ENCODE measurements around the gene ALDH1A3.

The ALDH1A3 gene

DNA sequence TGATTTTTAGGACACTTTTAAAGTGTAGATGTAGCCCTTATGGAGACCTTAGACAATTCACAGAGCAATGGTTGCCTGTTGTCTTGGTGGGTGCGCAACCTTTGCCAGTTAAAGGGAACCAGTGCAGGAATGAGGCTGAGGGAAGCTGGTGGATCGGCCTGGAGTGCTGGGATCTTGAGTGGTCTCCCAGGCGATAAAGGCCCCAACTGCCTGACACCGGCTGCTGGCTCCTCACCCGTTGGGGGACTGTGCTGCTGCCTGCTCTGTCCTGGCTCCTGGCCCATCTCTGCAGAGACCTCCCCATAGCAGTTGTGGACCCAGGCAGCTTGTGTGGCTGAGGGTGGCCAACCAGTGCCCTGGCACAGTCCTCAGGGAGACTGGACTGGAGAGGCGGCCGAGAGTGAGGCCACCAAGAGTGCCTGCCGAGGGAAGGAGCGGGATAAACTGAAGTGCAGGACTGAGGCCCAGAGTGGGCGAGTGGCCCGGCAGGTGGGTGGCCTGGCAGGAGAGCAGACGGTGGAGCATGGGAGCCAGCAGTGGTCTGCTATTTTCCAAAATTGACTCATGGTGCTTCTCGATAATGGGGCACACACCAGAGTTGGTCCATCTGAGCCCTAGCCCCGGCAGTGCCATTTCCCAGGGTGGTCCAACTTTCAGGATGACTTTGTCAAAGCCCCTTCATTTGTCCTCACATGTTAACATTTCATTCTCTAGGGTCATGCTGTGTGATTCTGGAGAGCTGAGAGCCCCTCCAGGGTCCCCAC, 2.1 kb downstream of the ALDH1A3 start:
- Mint-ChIP-seq H3K4me3 (no peak overlapping the region), H3K4me1 (peaks cover 5 to 9% of the 10 kb centered on the region in 2 donors), H3K9me3 (no peaks in the 10 kb centered on the region), H3K27ac (no peak overlapping the region), H3K36me3 (no peaks in the 10 kb centered on the region), H3K27me3 (peaks cover 75 to 86% of the 10 kb centered on the region in 2 donors)
- ATAC-seq (replicated peaks): no peak
- DNase-seq: no peak

DNA sequence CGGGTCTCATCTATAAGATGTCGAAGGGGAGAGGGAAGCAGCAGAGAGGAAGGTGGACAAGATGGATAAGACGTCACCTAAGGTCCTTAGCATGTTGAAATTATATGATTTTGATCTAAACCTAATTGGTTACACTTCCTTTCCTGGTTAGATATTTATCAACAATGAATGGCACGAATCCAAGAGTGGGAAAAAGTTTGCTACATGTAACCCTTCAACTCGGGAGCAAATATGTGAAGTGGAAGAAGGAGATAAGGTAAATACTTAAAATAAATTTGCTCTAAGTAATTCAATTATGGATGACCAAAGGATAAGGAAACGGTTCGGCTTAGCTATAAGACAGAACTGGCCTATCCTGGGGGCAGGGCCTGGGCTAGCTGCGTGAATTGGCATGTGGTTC, 5.5 kb downstream of the ALDH1A3 start:
- Mint-ChIP-seq H3K4me1 (peaks cover 5 to 9% of the 10 kb centered on the region in 2 donors), H3K36me3 (no peaks in the 10 kb centered on the region), H3K4me3 (no peak overlapping the region), H3K27me3 (peaks cover 64 to 91% of the 10 kb centered on the region in 2 donors), H3K9me3 (no peaks in the 10 kb centered on the region), H3K27ac (no peak overlapping the region)
- ATAC-seq (replicated peaks) (no peak), DNase-seq (no peak)

DNA sequence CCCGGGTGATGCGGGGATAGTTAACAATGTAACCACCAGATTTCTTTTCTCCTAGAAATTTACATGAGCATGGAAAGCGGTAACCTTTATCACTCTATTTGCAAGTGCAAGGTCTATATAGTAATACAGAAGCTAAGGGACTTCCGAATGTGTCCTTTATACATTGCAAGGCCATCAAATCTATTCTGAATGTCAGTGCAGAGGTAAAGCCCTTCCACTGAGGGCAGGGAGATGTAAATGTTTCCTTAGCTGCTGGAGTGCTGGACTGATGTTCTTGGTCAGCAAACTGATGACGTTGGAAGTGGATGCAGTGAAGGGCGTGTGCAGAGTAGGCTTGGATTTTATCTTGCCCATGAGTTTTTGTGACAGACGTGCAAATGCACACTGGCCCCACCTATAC, 6.2 kb downstream of the ALDH1A3 start:
- Mint-ChIP-seq H3K36me3 (no peaks in the 10 kb centered on the region), H3K27me3 (peaks cover 60 to 89% of the 10 kb centered on the region in 2 donors), H3K4me1 (peaks cover 0 to 2% of the 10 kb centered on the region in 2 donors), H3K4me3 (no peak overlapping the region), H3K27ac (no peak overlapping the region), H3K9me3 (no peaks in the 10 kb centered on the region)
- no peak for ATAC-seq (replicated peaks)
- no peak for DNase-seq

DNA sequence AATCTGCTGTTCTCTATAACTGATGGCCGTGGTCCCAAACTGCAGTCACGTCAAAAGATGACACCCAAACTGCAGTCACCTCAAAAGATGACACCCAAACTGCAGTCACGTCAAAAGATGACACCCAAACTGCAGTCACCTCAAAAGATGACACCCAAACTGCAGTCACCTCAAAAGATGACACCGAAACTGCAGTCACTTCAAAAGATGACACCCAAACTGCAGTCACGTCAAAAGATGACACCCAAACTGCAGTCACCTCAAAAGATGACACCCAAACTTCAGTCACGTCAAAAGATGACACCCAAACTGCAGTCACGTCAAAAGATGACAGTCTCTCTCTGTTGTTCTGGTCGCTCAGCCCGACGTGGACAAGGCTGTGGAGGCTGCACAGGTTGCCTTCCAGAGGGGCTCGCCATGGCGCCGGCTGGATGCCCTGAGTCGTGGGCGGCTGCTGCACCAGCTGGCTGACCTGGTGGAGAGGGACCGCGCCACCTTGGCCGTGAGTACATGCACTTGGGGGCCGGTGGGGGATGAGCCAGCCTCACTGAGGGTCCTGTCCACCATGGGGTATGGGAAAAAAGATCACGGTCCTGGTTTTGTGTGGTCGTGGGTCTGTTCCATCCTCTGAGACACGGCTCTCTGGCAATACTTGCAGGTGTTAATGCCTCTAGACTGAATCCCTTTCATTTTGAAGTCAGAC, 7.7 kb downstream of the ALDH1A3 start:
- Mint-ChIP-seq H3K36me3 (no peaks in the 10 kb centered on the region), H3K27me3 (peaks cover 56 to 89% of the 10 kb centered on the region in 2 donors), H3K4me1 (no peaks in the 10 kb centered on the region), H3K27ac (no peak overlapping the region), H3K4me3 (no peak overlapping the region), H3K9me3 (no peaks in the 10 kb centered on the region)
- no peak for DNase-seq
- ATAC-seq (replicated peaks): no peak

DNA sequence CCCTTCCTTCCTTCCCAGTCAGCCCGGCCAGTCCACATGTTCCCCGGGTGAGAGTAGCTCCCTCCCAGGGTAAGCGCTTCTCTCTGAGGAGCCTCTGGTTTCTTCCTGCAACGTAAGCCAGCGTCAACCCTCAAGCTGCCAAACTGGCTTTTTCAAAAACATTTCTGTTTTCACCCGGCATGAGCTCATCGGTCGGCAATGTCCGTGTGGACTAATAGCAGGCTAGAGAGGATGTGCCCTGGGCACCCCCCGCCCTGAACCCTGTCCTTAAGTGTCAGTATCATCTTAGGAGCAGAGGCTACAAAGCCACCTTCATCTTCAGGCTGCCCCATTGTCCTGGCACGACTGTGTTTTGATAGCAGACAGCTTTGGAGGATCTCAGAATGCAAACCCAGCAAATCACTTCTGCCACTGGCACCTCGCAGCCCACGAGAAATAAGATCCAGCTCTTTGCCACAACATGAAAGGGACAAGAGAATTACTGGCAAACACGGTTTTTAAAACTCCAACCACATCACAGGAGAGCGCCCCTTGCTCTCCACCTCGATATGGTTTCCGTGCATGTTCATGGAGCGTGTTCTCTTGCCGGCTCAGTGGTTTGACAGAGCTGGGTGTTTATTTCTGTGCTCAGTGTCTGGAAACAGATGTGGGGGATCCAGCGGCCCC, 9.9 kb downstream of the ALDH1A3 start:
- Mint-ChIP-seq H3K27me3 (peaks cover 58 to 89% of the 10 kb centered on the region in 2 donors), H3K36me3 (no peaks in the 10 kb centered on the region), H3K9me3 (no peaks in the 10 kb centered on the region), H3K4me3 (no peak overlapping the region), H3K27ac (no peak overlapping the region), H3K4me1 (no peaks in the 10 kb centered on the region)
- ATAC-seq (replicated peaks) (no peak), DNase-seq (no peak)

DNA sequence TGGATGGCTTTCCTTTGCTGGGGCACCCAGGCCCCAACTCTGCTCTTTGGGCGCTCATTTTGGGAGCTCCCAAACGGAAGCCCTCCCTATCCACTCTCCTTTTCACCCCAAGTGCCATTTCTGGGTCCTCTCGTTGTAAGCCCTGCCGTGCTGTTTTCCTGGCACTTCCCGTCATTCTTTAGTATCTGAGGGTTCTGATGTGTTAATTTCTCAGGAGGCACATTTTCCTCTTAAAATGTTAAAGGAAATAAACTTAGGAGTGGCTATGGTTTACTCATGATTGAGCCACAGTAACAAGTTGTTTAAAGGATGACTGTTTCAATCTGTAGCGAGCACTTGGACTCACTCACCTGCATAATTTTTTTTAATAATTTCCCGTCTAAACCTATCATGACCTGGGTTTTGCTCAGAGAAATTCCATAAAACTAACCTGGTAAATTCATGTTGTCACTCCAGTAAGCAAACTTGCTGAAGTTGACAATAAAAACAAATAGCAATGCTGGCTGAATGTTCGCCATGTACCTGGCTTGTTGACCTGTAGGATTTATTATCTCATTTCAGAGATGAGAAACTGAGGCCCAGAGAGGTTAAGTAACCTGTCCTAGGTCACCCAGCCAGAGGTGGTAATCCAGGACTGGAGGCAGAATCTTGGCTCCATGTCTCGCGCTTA, 10.6 kb downstream of the ALDH1A3 start:
- no peaks in the 10 kb centered on the region for H3K36me3 Mint-ChIP-seq
- no peak for DNase-seq
- no peak overlapping the region for H3K4me3 Mint-ChIP-seq
- H3K27me3 Mint-ChIP-seq: peaks cover 52 to 88% of the 10 kb centered on the region in 2 donors
- H3K9me3 Mint-ChIP-seq: no peaks in the 10 kb centered on the region
- no peaks in the 10 kb centered on the region for H3K4me1 Mint-ChIP-seq
- H3K27ac Mint-ChIP-seq: no peak overlapping the region
- ATAC-seq (replicated peaks): no peak

DNA sequence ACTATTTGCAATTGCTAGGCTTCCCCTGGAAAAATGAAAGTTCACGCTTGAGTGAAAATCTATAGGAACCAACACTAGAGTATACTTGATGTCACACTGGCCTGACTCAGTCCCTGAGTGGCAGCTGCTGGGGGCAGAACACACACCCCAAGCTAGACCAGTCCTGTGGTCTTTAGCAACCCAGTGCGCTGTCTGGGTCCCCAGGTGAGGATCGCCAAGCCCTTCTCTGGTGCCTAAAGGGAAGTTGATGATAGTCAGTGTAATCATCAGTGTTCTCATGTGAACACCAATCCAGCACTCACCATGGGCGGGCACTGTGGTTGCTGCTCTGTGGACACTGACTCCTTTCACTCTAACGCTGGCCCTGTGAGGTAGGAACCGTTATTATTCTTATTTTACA, 11.2 kb downstream of the ALDH1A3 start:
- no peak for ATAC-seq (replicated peaks)
- no peaks in the 10 kb centered on the region for H3K9me3 Mint-ChIP-seq
- no peak for DNase-seq
- H3K4me3 Mint-ChIP-seq: no peak overlapping the region
- no peak overlapping the region for H3K27ac Mint-ChIP-seq
- H3K36me3 Mint-ChIP-seq: no peaks in the 10 kb centered on the region
- H3K27me3 Mint-ChIP-seq: peaks cover 47 to 89% of the 10 kb centered on the region in 2 donors
- H3K4me1 Mint-ChIP-seq: no peaks in the 10 kb centered on the region

DNA sequence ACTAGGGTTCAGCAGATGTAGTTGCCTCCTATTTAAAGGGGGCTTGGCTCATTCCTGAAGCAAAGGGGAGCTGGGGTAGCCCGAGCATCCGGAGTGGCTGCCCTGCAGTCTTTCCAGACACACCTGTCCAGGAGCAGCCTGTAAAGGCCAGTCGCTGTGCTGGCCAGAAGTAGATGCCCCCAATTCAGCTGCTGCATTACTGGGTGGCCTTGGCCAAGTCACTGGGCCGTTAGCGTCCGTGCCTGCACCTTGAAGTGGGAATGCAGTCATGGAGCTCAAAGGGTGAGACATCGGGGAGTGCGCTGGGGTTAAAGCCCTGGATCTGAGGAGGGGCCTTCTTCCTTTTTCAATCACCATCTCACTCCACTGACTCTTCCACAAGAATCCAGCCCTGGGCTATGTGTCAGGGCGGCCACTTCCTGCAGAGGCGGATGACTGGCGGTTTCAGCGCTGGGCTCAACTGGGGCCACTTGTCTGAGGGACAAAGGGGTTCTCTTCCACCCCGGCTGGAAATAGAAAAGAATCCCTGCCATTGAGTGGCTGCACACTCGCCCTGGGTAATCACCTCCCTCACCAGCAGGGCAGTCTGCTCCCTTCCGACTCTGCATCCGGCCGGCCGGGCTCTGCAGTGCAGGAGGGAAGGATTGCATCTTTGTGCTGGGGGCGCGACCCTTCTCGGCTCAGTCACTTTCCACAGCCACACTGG, 11.8 kb downstream of the ALDH1A3 start:
- DNase-seq: no peak
- no peaks in the 10 kb centered on the region for H3K9me3 Mint-ChIP-seq
- ATAC-seq (replicated peaks): no peak
- no peaks in the 10 kb centered on the region for H3K4me1 Mint-ChIP-seq
- H3K36me3 Mint-ChIP-seq: no peaks in the 10 kb centered on the region
- H3K27me3 Mint-ChIP-seq: peaks cover 41 to 83% of the 10 kb centered on the region in 2 donors
- H3K27ac Mint-ChIP-seq: no peak overlapping the region
- no peak overlapping the region for H3K4me3 Mint-ChIP-seq

DNA sequence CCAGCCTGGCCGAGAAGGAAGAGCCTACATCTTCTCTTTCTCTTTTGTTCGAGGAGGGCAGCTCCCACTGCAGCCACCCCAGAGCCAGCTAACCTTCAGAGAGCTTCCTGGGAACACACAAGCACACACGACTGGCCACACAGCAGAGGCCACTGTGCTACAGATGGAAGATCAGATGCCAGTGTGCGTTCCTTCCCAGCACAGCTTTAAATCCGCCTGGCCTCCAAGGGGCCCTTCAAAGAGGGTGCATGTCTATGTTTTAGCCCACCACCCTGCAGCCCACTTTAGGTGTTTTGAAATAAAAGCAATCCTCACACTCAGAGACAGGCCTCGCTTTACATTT, 12.4 kb downstream of the ALDH1A3 start:
- H3K4me3 Mint-ChIP-seq: no peak overlapping the region
- H3K4me1 Mint-ChIP-seq: no peaks in the 10 kb centered on the region
- H3K9me3 Mint-ChIP-seq: no peaks in the 10 kb centered on the region
- no peaks in the 10 kb centered on the region for H3K36me3 Mint-ChIP-seq
- DNase-seq (no peak), ATAC-seq (replicated peaks) (no peak)
- peaks cover 38 to 82% of the 10 kb centered on the region in 2 donors for H3K27me3 Mint-ChIP-seq
- no peak overlapping the region for H3K27ac Mint-ChIP-seq

DNA sequence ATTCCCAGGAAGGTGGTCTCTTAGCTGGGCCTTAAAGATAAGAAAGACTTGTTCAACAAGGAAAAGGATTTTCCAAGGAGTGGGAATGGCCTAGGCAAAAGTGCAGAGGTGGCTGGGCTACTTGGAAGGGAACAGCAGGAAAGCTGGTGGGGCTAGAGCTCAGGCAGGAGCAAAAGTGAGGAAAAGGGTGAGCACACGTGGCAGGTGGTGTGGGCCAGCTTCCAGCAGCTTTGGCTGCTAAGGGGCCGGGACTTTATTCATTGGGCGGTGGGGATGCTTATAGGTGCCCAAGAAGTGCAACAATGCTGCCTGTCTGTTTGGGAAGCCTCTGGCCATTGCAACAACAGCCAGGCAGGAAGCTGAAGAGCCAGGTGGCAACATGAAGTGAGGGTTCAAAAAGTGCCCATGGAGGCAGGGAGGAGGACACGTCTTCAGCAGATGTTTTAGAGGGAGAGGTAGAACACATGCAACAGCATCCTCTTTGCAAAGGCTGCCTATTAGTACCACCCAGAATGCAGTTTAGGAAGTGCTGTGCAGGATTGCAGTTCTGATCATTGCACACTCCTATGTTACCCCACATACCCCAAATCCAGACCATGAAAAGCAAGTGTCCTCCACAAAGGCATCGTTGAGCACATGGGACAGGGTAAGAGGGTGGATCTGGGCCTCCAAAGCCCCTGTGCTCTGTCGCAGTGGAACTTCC, 13.8 kb downstream of the ALDH1A3 start:
- DNase-seq (no peak), ATAC-seq (replicated peaks) (no peak)
- Mint-ChIP-seq H3K4me1 (no peaks in the 10 kb centered on the region), H3K9me3 (no peaks in the 10 kb centered on the region), H3K36me3 (no peaks in the 10 kb centered on the region), H3K27me3 (peaks cover 49 to 87% of the 10 kb centered on the region in 2 donors), H3K27ac (no peak overlapping the region), H3K4me3 (no peak overlapping the region)

DNA sequence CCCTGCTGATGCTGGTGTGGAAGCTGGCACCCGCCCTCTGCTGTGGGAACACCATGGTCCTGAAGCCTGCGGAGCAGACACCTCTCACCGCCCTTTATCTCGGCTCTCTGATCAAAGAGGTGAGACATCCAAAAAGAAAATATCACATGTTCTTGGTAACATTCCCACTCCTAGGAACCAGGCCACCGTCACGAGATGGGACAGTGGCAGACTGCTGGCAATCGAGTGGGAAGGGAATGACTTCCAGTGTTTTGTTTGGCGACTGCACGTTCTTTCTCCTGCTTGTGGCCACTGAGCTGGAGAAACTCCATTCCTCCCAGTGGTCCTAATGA, 14.3 kb downstream of the ALDH1A3 start:
- no peak overlapping the region for H3K27ac Mint-ChIP-seq

DNA sequence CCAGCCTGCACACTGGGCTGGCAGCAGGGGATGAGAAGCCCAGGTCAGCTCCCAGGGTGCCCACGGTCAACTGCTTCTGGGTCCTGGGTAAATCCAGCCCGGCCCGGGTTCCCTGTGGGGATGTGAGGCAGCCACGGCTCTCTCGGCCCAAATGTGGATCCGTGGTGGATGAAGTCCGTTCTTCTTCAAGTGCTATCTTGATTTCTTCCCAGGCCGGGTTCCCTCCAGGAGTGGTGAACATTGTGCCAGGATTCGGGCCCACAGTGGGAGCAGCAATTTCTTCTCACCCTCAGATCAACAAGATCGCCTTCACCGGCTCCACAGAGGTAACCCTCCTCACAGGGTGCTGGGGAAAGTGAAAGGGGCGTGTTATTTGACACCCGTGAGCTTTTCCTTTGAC, 16.1 kb downstream of the ALDH1A3 start:
- Mint-ChIP-seq H3K27ac (no peak overlapping the region), H3K27me3 (peaks cover 48 to 71% of the 10 kb centered on the region in 2 donors), H3K36me3 (no peaks in the 10 kb centered on the region), H3K4me3 (no peak overlapping the region), H3K4me1 (no peaks in the 10 kb centered on the region), H3K9me3 (no peaks in the 10 kb centered on the region)
- no peak for DNase-seq
- ATAC-seq (replicated peaks): no peak

More for the DNA sequence above, 14.3 kb downstream of the ALDH1A3 start:
- H3K36me3 Mint-ChIP-seq: no peaks in the 10 kb centered on the region
- H3K4me3 Mint-ChIP-seq: no peak overlapping the region
- no peaks in the 10 kb centered on the region for H3K9me3 Mint-ChIP-seq
- peaks cover 54 to 87% of the 10 kb centered on the region in 2 donors for H3K27me3 Mint-ChIP-seq
- H3K4me1 Mint-ChIP-seq: no peaks in the 10 kb centered on the region
- DNase-seq (no peak), ATAC-seq (replicated peaks) (no peak)

DNA sequence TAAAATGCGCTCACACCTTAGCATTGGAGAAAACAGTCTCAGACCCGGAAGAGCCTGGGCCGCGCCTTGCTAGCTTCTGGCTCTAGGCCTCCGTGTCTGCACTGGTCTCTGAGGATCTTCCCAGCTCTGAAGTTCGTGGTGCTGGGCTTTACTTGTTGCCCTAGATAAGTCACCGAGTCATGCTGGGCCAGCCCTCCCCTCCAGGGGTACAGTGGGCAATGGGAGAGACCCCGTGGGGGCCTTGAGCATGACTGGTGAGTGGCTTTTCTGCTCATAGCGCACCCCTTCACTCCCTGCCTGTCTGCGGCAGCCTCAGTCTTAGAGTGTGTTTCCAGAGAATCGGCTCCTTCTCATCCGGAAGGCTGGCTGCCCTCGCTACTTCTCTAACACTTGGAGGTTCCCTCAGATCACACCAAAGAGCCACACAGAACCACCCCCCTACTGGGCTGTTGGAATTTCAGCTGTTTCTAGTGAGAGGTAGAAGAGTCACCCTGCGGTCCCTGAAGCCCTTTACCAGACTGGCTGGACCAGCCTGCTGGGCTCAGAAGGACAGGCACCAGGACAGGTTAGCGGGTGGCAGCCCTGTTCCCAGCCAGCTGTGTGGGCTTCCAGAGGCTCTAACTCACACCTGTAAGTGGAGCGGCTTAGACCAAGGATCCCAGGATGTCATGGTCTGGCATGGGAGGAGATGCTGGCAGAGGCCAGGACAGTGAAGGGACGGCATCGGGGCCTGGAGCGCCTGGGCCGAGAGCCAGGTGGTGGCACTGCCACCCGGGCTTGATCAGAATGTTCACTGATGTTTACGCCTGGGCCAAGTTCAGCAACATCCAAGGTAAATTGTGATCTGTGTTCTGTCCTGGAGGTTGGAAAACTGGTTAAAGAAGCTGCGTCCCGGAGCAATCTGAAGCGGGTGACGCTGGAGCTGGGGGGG, 17.9 kb downstream of the ALDH1A3 start:
- no peaks in the 10 kb centered on the region for H3K9me3 Mint-ChIP-seq
- ATAC-seq (replicated peaks) (no peak), DNase-seq (no peak)
- no peaks in the 10 kb centered on the region for H3K36me3 Mint-ChIP-seq
- H3K27ac Mint-ChIP-seq: no peak overlapping the region
- no peak overlapping the region for H3K4me3 Mint-ChIP-seq
- H3K4me1 Mint-ChIP-seq: peaks cover 3% of the 10 kb centered on the region in 2 donors
- H3K27me3 Mint-ChIP-seq: peaks cover 38 to 54% of the 10 kb centered on the region in 2 donors
